Prostate gland (tissue), 2 donors: Measurements from ENCODE around the gene MITF.

Experiments used
- CTCF ChIP-seq, 4 experiments: fragments of 200-600 bp in 2 of 4; fragments of 450-650 bp in 2 of 4; sonication (generic) in 2 of 4; IDR thresholded peaks; 1 replicate in 3 of 4; 2 replicates in 1 of 4; pipeline ENCODE4 v1.5.1; 2016 to 2019; ENCODE audit warnings: antibody characterized with exemption in 4 of 4, mild to moderate bottlenecking in 2 of 4, moderate library complexity in 2 of 4
- POLR2AphosphoS5 ChIP-seq: sonication (generic); formaldehyde crosslinking; IDR thresholded peaks from one replicate; pipeline ENCODE4 v1.6.1; 2017; ENCODE audit warnings: antibody characterized with exemption

GRCh38 chr3:69821133-69821532, 81.9 kb downstream of the MITF start:
- TF ChIP-seq CTCF (IDR thresholded peaks at IDR 0.05), result no peak
- TF ChIP-seq POLR2AphosphoS5, result no peak
